Liver (tissue), 3 donors: Measurements from ENCODE around the gene BACH2.

Experiments
- CTCF ChIP-seq: fragments of 150-350 bp; IDR thresholded peaks from 2 replicates; pipeline ENCODE4 v1.5.1; 2017; ENCODE audit warnings: improper control_type of control experiment, low read depth, low read length; ENCODE audit not compliant: missing input control
- EGR1 ChIP-seq, 2 donors: IDR thresholded peaks; 2 replicates each; pipeline ENCODE4 v1.6.1; 2016 to 2018; ENCODE audit warnings: antibody characterized with exemption in 2 of 2, low read depth in 2 of 2
- FOXA1 ChIP-seq: IDR thresholded peaks from 2 replicates; pipeline ENCODE4 v1.6.1; 2016; ENCODE audit warnings: antibody characterized with exemption
- GABPA ChIP-seq, 2 donors: IDR thresholded peaks in 1 of 2; conservative IDR thresholded peaks in 1 of 2; 2 replicates each; pipeline ENCODE4 v1.6.1; 2016; ENCODE audit warnings: antibody characterized with exemption in 2 of 2, mild to moderate bottlenecking in 1 of 2, moderate library complexity in 1 of 2
- HNF4G ChIP-seq: IDR thresholded peaks from 2 replicates; pipeline ENCODE4 v1.6.1; 2016; ENCODE audit warnings: antibody characterized with exemption
- JUND ChIP-seq, 2 donors: IDR thresholded peaks; 2 replicates each; pipeline ENCODE4 v1.6.1; 2016; ENCODE audit warnings: antibody characterized with exemption in 2 of 2
- MAX ChIP-seq: IDR thresholded peaks from 2 replicates; pipeline ENCODE4 v1.6.1; 2016; ENCODE audit warnings: antibody characterized with exemption
- RAD21 ChIP-seq, 2 donors: IDR thresholded peaks; 2 replicates each; pipeline ENCODE4 v1.6.1; 2016; ENCODE audit warnings: antibody characterized with exemption in 2 of 2, mild to moderate bottlenecking in 2 of 2
- SP1 ChIP-seq: IDR thresholded peaks from 2 replicates; pipeline ENCODE4 v1.6.1; 2018; ENCODE audit warnings: antibody characterized with exemption, mild to moderate bottlenecking
- TAF1 ChIP-seq: conservative IDR thresholded peaks from 2 replicates; pipeline ENCODE4 v1.6.1; 2016; ENCODE audit warnings: antibody characterized with exemption, mild to moderate bottlenecking
- YY1 ChIP-seq: IDR thresholded peaks from 2 replicates; pipeline ENCODE4 v1.6.1; 2016; ENCODE audit warnings: antibody characterized with exemption, mild to moderate bottlenecking
- TF ChIP-seq, protein P1 (sequence below): IDR thresholded peaks from 2 replicates; pipeline ENCODE4 v1.6.1; 2016; ENCODE audit warnings: antibody characterized with exemption
- TF ChIP-seq, protein P2 (sequence below): IDR thresholded peaks from 2 replicates; pipeline ENCODE4 v1.6.1; 2016; ENCODE audit warnings: antibody characterized with exemption
- TF ChIP-seq, protein P3 (sequence below): IDR thresholded peaks from 2 replicates; pipeline ENCODE4 v1.6.1; 2016; ENCODE audit warnings: antibody characterized with exemption, mild to moderate bottlenecking
- donor health status: healthy.
- donor health status: healthy.

DNA sequence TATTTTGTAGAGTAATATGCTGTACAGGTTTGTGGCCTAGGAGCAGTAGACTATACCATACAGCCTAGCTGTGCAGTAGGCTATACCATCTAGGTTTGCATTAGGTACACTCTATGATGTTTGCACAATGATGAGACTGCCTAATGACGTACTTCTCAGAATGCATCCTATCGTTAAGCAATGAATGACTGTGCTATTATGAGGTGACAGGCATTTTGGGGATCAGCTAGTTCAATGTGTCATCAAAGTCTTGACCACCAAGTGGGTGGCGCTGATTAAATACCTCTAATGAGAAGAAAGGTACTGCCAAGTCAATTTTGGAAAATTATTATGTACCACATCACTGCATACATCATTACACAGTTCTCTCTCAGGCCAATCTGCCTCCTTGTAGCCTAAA is 190.2 kb downstream of the BACH2 start:
- TF ChIP-seq CTCF (no peak), TAF1 (no peak), MAX (no peak), RAD21 (IDR thresholded peaks at IDR 0.05) (no peak), YY1 (no peak), JUND (IDR thresholded peaks at IDR 0.05) (no peak), GABPA (IDR thresholded peaks at IDR 0.05 in 1 of 2, conservative IDR thresholded peaks at IDR 0.05 in 1 of 2) (no peak), FOXA1 (no peak), SP1 (no peak), EGR1 (IDR thresholded peaks at IDR 0.05; ENCODE audit: low read depth in 2 of 2) (no peak), HNF4G (no peak)
- TF ChIP-seq, protein P1, sequence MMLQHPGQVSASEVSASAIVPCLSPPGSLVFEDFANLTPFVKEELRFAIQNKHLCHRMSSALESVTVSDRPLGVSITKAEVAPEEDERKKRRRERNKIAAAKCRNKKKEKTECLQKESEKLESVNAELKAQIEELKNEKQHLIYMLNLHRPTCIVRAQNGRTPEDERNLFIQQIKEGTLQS, result no peak
- TF ChIP-seq, protein P2, sequence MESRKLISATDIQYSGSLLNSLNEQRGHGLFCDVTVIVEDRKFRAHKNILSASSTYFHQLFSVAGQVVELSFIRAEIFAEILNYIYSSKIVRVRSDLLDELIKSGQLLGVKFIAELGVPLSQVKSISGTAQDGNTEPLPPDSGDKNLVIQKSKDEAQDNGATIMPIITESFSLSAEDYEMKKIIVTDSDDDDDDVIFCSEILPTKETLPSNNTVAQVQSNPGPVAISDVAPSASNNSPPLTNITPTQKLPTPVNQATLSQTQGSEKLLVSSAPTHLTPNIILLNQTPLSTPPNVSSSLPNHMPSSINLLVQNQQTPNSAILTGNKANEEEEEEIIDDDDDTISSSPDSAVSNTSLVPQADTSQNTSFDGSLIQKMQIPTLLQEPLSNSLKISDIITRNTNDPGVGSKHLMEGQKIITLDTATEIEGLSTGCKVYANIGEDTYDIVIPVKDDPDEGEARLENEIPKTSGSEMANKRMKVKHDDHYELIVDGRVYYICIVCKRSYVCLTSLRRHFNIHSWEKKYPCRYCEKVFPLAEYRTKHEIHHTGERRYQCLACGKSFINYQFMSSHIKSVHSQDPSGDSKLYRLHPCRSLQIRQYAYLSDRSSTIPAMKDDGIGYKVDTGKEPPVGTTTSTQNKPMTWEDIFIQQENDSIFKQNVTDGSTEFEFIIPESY, result no peak
- TF ChIP-seq, protein P3, sequence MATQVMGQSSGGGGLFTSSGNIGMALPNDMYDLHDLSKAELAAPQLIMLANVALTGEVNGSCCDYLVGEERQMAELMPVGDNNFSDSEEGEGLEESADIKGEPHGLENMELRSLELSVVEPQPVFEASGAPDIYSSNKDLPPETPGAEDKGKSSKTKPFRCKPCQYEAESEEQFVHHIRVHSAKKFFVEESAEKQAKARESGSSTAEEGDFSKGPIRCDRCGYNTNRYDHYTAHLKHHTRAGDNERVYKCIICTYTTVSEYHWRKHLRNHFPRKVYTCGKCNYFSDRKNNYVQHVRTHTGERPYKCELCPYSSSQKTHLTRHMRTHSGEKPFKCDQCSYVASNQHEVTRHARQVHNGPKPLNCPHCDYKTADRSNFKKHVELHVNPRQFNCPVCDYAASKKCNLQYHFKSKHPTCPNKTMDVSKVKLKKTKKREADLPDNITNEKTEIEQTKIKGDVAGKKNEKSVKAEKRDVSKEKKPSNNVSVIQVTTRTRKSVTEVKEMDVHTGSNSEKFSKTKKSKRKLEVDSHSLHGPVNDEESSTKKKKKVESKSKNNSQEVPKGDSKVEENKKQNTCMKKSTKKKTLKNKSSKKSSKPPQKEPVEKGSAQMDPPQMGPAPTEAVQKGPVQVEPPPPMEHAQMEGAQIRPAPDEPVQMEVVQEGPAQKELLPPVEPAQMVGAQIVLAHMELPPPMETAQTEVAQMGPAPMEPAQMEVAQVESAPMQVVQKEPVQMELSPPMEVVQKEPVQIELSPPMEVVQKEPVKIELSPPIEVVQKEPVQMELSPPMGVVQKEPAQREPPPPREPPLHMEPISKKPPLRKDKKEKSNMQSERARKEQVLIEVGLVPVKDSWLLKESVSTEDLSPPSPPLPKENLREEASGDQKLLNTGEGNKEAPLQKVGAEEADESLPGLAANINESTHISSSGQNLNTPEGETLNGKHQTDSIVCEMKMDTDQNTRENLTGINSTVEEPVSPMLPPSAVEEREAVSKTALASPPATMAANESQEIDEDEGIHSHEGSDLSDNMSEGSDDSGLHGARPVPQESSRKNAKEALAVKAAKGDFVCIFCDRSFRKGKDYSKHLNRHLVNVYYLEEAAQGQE, result no peak
